Measurements from ENCODE around the gene C9orf153. TPM values are rescaled to one million over a fixed set of nuclear protein-coding genes. Genes with fewer than 3 reads are reported as not detected.

C9orf153 gene
- total and polyA plus RNA-seq, 2 experiments from 2014 or later, result 0.29 TPM; not detected in 1

DNA sequence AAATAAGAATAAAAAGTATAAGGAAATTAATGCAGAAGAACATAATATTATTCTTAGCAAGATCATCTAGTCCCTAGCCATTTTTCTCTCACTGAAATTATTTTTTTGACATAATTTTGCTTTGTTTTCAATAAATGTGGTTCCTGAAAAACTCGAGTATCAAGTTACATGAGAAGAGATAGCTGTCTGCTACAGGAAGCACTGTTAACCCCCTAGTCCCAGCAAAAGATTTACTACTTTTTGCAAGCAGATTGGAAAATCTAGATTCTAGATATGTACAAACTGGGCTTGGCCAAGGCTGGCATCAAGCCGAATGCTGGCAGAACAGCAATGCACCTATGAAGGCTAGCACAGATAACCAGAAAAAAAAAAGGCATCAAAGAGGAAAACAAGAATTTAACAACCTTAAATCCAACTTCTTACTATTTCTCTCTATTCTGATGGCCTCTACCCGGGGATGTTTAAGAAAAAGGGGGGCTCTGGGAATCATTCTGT is 44.8 kb upstream of the C9orf153 start:
- no peak for DNase-seq (ENCODE audit: low spot score)

More for the DNA sequence above, 44.8 kb upstream of the C9orf153 start:
- no peak overlapping the region for H2AFZ ChIP-seq
- peaks cover 22% of the 10 kb centered on the region for H3K4me1 ChIP-seq (ENCODE audit: insufficient read depth)
- no peak overlapping the region for H3K4me3 ChIP-seq
- H3K27me3 ChIP-seq (ENCODE audit: insufficient read depth), result no peaks in the 10 kb centered on the region
- peaks cover 20% of the 10 kb centered on the region for H3K4me1 Mint-ChIP-seq
- peaks cover 43% of the 10 kb centered on the region for H3K36me3 Mint-ChIP-seq (ENCODE audit: low read depth)
- H3K27me3 Mint-ChIP-seq (ENCODE audit: insufficient read depth, low read depth, poor library complexity), result no peaks in the 10 kb centered on the region
- peak overlapping the region; percentile 94 for H3K27ac Mint-ChIP-seq
- ATAC-seq, result peak; percentile 48
- no peak overlapping the region; the same call in 2 of the 3 replicates for H3K4me3 Mint-ChIP-seq
- no peaks in the 10 kb centered on the region for H3K79me2 ChIP-seq (replicated peaks; ENCODE audit: insufficient read depth)
- no peaks in the 10 kb centered on the region for H4K20me1 ChIP-seq (replicated peaks; ENCODE audit: insufficient read depth)
- TF ChIP-seq NANOG (IDR thresholded peaks at IDR 0.05; ENCODE audit: borderline replicate concordance) (no peak), STAT1 (IDR thresholded peaks at IDR 0.05; ENCODE audit: unreplicated experiment) (no peak), ETS1 (IDR thresholded peaks at IDR 0.05) (no peak), EZH2phosphoT487 (IDR thresholded peaks at IDR 0.05; ENCODE audit: unreplicated experiment) (no peak), REST (IDR thresholded peaks at IDR 0.05; ENCODE audit: unreplicated experiment) (no peak), ZNF114 (CRISPR knock-in tag; IDR thresholded peaks at IDR 0.05) (no peak), CREB1 (CRISPR knock-in tag; IDR thresholded peaks at IDR 0.05; ENCODE audit: low read depth) (no peak)
- H3F3A ChIP-seq (replicated peaks; ENCODE audit: low read depth), result no peaks in the 10 kb centered on the region
- no peak overlapping the region for H3K27ac ChIP-seq (ENCODE audit: low read depth)
- no peaks in the 10 kb centered on the region for H3K9me2 ChIP-seq (ENCODE audit: insufficient read depth)
- peak overlapping the region; percentile 15 for H3K4me2 ChIP-seq
- H3K9me3 Mint-ChIP-seq, result no peaks in the 10 kb centered on the region
- peaks cover 9% of the 10 kb centered on the region; the same call in 1 of the 2 replicates for H3K36me3 ChIP-seq (ENCODE audit: insufficient read depth)

Measured in GM23338 (cell line).